Colonic mucosa (tissue), 4 donors: ENCODE data around the gene DGKZ. TPM values are rescaled to one million over a fixed set of nuclear protein-coding genes. Genes with fewer than 3 reads are reported as not detected.

Experiments
- DNase-seq: peaks from one replicate; pipeline ENCODE4 v3.0.0-alpha.2; 2020
- H3K27ac ChIP-seq: fragments of 200-600 bp; one replicate; pipeline ENCODE4 v1.8.0; 2021
- H3K27me3 ChIP-seq: fragments of 200-600 bp; one replicate; pipeline ENCODE4 v1.8.0; 2021
- H3K36me3 ChIP-seq: fragments of 200-600 bp; one replicate; pipeline ENCODE4 v1.8.0; 2021
- H3K4me1 ChIP-seq: fragments of 200-600 bp; one replicate; pipeline ENCODE4 v1.8.0; 2021; ENCODE audit warnings: mild to moderate bottlenecking
- H3K4me3 ChIP-seq: fragments of 200-600 bp; one replicate; pipeline ENCODE4 v1.8.0; 2021
- H3K9ac ChIP-seq, 2 donors: one replicate each; pipeline ENCODE4 v1.7.0; 2013; ENCODE audit warnings: control low read depth in 2 of 2, low read depth in 2 of 2, low read length in 2 of 2
- H3K9me3 ChIP-seq: fragments of 200-600 bp; one replicate; pipeline ENCODE4 v1.8.0; 2021
- intact Hi-C: fragments of 100-400 bp; cut with DNase I; formaldehyde crosslinking; loops from one replicate; pipeline ENCODE4 v1.14.1; 2022
- total RNA-seq, 2 donors: library from RNA; stranded (reverse); fragmentation: NEBNext Ultra II Directional in 1 of 2; extraction: Animal tissue kit (Norgen Biotek cat#: 25700) in 1 of 2; gene quantifications; one replicate each; pipeline ENCODE4 v1.2.1, GENCODE V29; 2021
- TF ChIP-seq, protein P1 (sequence below): fragments of 200-600 bp; IDR thresholded peaks from one replicate; pipeline ENCODE4 v1.8.0; 2022; ENCODE audit warnings: antibody characterized with exemption, mild to moderate bottlenecking
- donor health status: healthy.
- donor health status: DM: no; HTN: no; CAD: no.
- donor health status: DM: no; HTN: no; CAD: no.

Gene DGKZ
- total RNA-seq, 2 donors from 2014 or later = 42.7 to 83.8 TPM

DNA sequence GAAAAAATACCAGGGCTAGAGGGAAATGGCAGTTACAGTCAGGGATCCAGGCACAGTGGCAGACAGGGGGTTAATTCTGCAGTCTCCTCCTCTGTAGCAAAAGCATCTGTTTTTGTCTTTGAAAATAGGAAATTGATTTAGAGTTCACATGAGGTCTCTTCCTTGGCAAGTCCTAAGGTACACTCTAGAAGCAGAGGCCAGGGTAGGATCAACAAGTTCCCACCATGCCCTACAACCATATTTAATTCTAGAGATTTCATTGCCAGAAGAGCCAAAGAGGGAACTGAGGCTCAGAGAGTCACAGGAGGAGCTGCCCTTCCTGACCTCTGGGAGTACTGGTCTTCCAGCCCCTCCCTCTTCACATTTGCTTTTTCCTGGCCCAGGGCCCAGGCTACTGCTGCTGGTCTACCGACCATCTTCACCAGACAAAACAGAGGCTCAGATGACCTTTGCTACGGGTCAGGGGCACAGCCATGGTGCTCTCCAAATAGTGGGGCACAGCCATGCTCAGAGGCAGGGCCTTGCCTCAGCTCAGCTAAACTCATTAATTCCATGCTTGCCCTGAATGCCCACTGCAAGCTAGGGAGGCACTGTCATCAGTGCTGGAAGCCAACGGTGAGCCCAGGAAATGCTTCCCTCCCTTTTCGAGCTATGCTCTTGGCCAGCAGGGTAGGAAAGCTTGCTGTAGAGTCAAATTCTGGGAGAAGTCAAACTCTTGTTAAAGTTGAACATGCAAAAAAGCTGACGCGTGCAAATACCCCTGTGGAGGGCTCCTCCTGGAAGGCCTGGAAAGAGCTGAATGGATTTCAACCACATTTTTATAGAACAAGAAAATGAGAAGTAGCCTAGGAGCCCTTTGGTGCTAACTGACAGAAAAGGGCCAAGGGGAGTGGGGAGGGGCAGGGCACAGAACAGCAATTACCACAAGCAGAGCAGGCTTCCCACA is 56.0 kb downstream of the DGKZ start:
- intact Hi-C loops = no loop called here
- TF ChIP-seq, protein P1, sequence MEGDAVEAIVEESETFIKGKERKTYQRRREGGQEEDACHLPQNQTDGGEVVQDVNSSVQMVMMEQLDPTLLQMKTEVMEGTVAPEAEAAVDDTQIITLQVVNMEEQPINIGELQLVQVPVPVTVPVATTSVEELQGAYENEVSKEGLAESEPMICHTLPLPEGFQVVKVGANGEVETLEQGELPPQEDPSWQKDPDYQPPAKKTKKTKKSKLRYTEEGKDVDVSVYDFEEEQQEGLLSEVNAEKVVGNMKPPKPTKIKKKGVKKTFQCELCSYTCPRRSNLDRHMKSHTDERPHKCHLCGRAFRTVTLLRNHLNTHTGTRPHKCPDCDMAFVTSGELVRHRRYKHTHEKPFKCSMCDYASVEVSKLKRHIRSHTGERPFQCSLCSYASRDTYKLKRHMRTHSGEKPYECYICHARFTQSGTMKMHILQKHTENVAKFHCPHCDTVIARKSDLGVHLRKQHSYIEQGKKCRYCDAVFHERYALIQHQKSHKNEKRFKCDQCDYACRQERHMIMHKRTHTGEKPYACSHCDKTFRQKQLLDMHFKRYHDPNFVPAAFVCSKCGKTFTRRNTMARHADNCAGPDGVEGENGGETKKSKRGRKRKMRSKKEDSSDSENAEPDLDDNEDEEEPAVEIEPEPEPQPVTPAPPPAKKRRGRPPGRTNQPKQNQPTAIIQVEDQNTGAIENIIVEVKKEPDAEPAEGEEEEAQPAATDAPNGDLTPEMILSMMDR = no peak
- Histone ChIP-seq H3K36me3 (no peaks in the 10 kb centered on the region), H3K27me3 (no peaks in the 10 kb centered on the region), H3K4me3 (no peak overlapping the region), H3K27ac (no peak overlapping the region), H3K4me1 (no peaks in the 10 kb centered on the region), H3K9ac (no peak overlapping the region), H3K9me3 (no peaks in the 10 kb centered on the region)
- no peak for DNase-seq

DNA sequence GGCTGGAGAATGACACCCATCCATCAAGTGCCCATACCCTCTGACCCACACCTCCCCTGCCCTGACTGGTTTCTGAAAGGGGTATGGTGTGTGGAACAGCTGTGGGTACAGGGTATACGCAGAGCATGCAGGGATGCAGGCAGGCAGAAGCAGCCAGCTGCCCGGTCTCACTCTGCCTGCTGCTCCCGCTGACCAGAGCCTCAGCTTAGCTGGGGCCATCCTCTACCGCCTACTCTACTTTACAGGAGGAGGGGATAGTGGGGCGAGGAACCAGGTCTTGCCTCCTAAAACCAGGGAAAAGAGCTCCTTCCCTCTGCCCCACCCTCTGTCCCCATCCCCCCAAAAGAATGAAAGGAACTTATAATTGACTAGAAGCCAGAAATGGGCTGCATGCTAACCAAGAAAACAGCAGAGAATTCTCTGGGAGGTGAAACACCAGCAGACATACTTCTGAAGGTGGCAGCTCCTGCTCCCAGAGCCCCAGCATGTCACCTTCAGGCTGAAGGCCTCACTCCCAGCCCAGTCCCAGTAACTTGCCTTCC is 57.3 kb downstream of the DGKZ start:
- DNase-seq = no peak
- TF ChIP-seq, protein P1 = no peak
- Histone ChIP-seq H3K27me3 (no peaks in the 10 kb centered on the region), H3K9me3 (no peaks in the 10 kb centered on the region), H3K4me3 (no peak overlapping the region), H3K4me1 (no peaks in the 10 kb centered on the region), H3K27ac (no peak overlapping the region), H3K9ac (no peak overlapping the region), H3K36me3 (no peaks in the 10 kb centered on the region)
- intact Hi-C loops = no loop called here

DNA sequence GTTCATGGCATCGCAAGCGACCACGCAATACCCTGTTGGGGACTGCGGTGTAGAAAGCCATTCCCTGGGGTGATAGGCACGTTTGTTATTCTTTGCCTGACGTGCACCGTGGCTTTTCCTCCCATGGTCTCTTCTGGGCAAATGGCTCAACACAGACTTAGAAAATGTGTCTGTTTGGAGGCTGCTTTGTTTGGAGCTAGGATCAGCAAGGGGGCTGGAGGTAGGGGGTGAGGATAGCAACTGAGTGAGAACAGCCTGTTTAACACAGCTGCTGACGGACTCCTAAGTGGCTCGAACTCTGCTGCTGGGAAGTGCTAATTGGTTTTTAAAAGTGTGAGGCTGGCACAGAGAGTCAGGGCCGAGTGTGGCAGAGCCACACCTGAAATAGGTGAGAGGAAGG is 60.4 kb downstream of the DGKZ start:
- Histone ChIP-seq H3K9ac (no peak overlapping the region), H3K27ac (no peak overlapping the region), H3K27me3 (no peaks in the 10 kb centered on the region), H3K9me3 (no peaks in the 10 kb centered on the region), H3K4me1 (no peaks in the 10 kb centered on the region), H3K36me3 (no peaks in the 10 kb centered on the region), H3K4me3 (no peak overlapping the region)
- no peak for DNase-seq
- intact Hi-C loops = no loop called here
- TF ChIP-seq, protein P1 = no peak

DNA sequence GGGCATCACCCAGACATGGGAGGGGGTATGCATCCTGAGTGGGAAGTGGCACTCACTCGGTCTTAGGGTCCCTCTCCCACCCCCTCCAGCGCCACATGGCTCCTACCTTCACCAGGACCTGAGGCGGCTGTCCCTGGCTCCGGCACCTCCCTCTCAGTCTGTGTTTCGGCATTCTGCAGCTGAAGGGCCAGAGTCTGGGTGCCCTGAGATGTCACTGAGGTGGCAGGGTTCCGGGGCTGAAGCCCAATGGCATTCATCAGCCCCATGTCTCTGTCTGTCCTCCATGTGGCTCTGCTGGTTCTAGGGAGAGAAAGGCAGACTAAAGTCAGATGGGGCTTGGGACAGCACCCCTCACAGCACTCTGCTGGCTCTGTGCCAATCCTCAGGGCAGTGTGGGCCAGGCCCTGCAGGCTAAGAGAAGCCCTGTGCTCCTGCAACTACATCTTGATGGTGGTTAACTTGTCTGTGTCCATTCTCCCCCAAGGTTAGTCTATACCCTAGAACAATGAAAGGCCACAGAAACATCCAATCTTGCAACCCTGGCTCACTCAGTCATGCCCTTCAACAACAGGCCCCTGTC is 61.2 kb downstream of the DGKZ start:
- intact Hi-C loops = no loop called here
- DNase-seq = no peak

DNA sequence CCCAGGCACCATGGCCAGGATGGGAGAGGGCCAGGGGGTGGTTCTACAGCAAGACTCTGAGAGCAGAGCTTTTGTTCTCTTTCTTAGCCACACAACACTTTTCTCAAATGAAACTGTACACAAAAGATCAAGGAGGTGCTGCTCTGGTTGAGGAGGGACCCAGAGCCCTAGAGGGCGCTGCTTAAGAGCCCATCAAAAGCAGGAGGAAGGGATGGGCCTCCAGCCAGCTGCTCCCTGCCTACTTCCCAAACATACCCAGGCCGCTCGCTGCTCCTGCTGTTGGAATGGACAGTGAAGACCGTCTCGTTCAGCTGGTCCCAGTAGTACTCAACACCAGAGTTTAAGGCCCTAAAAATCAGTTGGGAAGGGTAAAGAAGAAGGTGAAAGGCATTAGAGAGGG is 62.8 kb downstream of the DGKZ start:
- no peak overlapping the region for H3K27ac ChIP-seq
- no peak overlapping the region for H3K9ac ChIP-seq
- no peaks in the 10 kb centered on the region for H3K4me1 ChIP-seq
- DNase-seq = no peak
- TF ChIP-seq, protein P1 = no peak
- H3K27me3 ChIP-seq = no peaks in the 10 kb centered on the region
- intact Hi-C loops = no loop called here
- no peaks in the 10 kb centered on the region for H3K36me3 ChIP-seq
- H3K9me3 ChIP-seq = no peaks in the 10 kb centered on the region
- no peak overlapping the region for H3K4me3 ChIP-seq

More for the DNA sequence above, 61.2 kb downstream of the DGKZ start:
- Histone ChIP-seq H3K9me3 (no peaks in the 10 kb centered on the region), H3K4me3 (no peak overlapping the region), H3K9ac (no peak overlapping the region), H3K36me3 (no peaks in the 10 kb centered on the region), H3K27ac (no peak overlapping the region), H3K27me3 (no peaks in the 10 kb centered on the region), H3K4me1 (no peaks in the 10 kb centered on the region)
- TF ChIP-seq, protein P1 = no peak
